8988T (cell line): ENCODE measurements around the gene SRGN.
"Not testable (repeated sequence)": the region's sequence is repeated elsewhere in the genome, so short reads cannot be mapped to it uniquely, and the experiment has no call there.

Source experiments
- DNase-seq: peaks from one replicate; pipeline ENCODE4 v3.0.0; 2011

SRGN gene

DNA sequence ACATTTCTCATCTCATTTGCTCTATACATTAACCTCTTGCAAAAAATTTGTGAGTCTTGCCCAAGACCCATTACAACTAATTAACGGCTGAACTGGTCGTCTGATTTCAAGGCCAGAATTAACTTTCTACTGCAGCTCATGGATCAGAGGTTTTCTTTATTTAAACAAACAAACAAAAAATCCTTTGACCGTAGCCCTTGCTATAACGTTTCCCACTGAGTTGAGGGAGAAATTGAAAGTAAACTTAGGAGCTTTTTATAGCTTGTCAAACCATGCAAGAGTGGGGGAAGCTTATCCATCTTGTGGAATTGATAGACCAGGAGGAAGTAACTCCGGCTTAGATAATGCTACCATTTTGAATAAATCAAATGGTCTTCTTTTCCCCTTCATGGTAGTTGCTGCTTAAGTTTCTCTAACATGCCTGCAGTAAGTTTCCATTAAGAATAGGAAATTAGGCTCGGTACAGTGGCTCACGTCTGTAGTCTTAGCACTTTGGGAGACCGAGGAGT lies 3.3 kb downstream of the SRGN start:
- no peak for DNase-seq

DNA sequence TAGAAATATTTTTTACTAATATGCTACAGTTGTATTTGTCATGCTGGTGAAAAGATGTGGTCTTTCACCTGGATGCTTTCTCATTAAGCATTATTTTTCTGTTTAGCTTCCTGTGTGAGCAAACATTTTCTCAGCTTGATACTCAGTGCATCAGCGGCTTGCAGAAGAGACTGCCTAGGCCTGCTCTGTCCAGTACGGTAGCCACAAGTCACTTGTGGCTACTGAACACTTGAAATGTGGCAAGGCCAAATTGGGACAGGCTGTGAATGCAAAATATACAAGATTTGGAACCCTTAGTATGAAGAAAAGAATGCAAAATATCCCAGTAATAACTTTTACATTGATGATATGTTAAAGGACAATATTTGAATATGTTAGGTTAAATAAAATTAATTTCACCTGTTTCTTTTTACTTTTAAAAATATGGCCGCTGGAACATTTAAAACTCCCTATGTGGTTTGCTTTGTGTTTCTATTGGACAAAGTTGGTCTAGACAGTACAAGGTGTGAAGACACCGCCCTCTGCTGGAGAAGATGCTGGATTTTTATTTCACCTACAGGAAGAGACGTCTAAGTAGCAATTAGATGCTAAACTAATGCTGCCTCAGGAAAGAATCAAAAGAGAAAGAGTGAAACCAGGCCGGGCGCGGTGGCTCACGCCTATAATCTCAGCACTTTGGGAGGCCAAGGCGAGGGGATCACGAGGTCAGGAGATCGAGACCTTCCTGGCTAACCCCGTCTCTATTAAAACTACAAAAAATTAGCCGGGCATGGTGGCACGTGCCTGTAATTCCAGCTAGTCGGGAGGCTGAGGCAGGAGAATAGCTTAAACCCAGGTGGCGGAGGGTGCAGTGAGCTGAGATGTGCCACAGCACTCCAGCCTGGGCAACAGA lies 5.3 kb downstream of the SRGN start:
- DNase-seq, result peak; percentile 39

DNA sequence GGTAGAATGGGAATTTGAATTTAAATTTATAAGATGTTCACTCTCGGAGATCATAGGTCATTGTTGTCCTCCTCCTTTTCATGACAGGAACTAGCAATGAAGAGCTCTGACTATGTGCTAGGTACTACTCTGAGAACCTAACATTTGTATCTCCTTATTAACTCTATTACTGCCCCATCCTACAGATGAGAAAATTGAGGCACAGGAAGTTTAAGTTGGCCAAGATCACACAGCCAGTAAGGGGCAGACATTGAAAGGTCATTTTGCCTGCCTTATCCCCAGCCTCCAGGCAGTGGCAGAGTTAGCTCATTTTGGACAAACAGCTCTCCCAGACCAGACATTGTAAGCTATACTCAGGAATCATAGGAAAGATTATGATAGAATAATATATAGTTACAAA lies 6.0 kb downstream of the SRGN start:
- DNase-seq, result no peak

DNA sequence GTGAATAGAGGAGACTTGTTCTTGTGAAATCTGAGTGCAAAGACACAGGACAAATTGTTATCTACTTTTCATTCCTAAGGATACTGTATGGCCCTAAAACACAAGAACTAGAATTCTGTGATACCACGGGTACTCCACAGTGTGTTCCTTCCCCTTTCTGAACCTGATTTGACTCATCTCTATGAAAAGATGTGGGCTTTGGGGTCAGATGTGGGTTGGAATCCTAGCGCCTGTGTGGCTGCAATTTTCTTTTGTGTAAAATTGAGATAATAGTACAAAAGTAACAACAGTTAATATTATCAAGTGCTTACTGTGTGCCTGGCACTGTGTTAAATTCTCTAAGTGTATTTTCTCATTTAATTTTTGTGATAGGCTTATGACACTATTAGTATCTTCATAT lies 8.1 kb downstream of the SRGN start:
- DNase-seq, result no peak

DNA sequence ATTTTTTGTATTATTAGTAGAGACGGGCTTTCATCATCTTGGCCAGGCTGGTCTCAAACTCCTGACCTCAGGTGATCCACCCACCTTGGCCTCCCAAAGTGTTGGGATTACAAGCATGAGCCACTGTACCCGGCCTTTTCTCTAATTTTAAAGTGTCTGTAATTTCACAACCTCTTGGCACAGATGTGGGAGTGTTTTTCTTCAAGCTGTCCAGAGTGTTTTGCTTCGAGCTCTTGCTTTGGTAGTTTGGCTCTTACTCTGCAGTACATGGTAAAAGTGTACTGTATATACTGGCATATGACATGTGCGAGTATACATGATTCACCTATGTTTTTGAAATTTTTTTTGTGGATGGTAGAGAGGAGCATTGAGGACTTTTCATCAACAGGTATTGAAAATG lies 9.8 kb downstream of the SRGN start:
- no peak for DNase-seq

DNA sequence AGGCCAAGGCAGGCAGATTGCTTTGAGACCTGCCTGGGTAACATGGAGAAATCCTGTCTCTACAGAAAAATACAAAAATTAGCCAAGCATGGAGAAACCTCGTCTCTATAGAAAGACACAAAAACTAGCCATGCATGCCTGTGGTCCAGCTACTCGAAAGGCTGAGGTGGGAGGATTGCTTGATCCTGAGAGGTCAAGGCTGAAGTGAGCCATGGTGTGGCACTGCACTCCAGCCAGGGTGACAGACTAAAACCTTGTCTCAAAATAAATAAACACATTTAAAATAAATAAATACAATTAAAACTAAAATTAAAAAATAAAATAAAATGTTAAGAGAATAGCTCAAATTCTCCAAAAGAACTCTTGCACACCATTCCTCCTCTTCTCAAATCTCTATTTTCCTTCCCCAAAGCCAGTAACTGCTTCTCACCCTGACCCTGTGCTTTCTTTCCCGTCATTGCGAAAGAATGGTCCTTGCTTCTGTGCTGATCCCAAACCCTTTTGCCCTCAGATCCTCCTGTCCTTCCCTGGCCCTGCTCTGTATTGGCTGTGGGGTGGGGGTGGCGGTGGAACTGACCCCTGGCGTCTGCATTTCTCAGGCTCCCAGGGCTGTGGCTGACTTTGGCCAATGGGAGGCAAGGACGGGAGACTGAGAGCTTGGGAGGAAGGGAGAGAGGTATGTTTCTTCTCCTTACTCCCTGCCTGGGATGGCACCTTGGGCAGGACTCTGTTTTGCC lies 12.4 kb downstream of the SRGN start:
- no peak for DNase-seq

DNA sequence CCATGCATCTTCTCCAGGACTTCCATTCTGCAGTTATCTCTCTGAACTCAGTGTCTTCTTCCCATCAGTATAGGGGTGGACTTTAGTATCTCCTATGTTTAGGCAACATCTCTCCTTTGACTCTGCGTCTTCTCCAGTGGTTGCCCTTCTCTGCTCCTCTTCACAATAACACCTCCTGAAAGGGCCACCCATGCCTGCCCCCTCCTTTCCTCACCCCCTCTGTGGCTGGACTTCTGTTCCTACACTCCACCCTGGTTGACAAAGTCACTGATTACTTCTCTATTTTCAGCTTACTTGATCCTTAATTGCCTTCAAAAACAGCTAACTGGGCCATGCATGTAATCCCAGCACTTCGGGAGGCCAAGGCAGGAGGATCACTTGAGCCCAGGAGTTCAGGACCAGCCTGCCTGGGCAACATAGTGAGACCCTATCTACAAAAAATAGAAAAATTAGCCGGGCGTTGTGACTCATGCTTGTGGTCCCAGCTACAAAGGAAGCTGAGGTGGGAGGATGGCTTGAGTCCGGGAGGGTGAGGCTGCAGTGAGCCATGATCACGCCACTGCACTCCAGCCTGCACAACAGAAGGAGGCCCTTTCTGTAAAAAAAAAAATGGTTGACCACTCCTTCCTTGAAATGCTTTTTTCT lies 13.7 kb downstream of the SRGN start:
- DNase-seq, result no peak

DNA sequence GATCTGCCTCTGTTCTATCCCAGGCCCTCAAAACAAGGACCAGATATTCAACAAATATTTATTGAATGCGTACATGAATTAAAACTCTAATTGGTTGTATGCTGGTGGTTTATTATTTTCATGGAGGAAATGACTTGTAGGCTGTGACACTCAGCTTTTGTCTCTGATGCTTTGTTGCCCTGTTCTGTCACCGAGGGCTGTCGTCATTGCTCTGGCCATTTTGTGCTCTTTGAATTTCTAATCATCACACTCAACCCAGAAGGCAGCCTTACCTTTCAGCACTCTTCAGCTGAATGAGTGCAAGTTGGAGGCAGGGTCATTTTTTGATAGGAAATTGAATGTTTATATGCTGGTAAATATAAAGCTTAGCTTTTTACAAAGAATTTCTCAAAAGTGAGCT lies 14.5 kb downstream of the SRGN start:
- DNase-seq, result no peak

DNA sequence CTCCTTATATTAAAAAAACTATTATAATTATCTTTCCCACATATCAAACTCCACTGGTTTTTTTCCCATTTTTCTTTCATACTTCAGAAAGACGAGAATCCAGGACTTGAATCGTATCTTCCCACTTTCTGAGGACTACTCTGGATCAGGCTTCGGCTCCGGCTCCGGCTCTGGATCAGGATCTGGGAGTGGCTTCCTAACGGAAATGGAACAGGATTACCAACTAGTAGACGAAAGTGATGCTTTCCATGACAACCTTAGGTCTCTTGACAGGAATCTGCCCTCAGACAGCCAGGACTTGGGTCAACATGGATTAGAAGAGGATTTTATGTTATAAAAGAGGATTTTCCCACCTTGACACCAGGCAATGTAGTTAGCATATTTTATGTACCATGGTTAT lies 15.9 kb downstream of the SRGN start:
- DNase-seq, result no peak

DNA sequence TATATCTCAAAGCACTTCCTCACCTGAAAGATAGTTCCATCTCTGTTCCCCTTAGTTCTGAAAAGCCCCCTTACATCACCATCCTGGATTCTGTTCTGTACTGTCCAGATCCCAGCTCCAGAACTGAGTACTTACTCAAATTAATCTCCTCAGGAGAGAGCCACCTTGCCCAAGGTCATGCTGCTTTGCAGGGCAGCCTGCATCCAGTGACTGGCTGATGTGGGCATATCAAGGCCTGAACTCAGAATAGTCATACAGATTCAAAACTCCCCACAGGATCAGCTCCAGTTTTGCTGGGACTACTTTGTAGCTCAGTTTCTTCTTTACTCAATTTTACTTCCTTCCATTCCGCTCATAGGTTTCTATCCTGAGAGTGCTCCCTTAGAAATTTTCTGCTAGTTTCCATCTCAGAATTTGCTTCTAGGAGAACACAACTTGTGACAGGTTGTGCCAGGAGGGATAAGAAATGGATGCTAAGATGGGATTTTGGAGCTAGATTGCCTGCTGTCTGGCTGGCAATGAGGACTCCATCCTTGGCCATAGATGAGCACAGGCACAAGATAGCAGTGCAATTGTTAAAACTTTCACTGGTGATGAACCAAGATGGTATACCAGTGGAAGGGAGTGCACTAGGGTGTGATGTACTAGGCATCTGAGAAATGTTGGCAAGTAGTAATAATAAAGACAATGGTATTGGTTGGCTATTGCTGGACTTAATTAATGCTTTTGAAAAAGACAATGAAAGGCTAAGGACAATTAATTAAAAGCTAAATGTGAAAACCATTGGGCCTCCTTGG lies 17.3 kb downstream of the SRGN start:
- no peak for DNase-seq

DNA sequence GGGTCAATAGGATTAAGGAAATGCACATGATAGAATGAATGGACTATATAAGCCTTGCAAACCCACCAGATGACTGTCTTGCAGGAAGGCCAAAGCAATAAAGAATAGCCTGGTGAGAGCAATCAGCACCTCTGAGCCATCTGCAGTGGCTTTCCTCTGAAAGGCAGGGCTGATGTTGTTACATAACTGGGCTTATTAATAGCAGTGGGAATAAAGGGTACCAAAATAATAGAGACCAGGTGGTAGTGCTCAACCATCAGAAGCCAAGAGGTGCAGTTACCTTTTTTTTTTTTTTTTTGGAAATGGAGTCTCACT lies 19.2 kb downstream of the SRGN start:
- DNase-seq, result no peak

DNA sequence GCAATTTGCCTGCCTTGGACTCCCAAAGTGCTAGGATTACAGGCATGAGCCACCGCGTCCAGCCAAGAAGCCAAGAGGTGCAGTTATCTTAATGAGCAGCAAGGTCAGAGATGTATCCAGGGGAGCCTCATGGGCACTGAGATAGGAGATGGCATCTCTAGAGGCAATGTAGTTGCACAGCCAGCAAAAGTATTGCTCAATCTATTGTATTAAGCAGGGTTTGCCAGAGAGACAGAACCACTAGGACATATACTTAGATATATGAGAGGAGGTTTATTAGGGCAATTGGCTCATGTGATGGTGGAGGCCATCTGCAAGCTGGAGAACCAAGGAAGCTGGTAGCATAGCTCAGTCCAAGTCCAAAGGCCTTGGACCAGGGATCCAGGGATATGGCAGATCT lies 19.8 kb downstream of the SRGN start:
- no peak for DNase-seq

DNA sequence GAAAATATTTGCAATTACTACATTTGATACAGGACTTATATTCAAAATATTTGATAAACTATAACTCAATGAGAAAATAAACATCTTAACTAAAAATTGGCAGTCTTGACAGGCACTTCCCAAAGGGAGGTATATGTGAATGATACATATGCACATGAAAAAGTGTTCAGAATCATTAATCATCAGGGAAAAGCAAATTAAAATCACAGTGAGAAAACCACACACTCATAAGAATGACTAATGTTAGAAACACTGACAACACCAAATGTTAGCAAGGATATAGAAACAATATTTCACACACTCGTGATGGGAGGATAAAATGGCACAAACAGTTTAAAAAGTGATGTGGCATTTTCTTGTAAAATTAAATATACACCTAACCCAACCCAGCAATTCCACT lies 32.0 kb downstream of the SRGN start:
- DNase-seq, result no peak

DNA sequence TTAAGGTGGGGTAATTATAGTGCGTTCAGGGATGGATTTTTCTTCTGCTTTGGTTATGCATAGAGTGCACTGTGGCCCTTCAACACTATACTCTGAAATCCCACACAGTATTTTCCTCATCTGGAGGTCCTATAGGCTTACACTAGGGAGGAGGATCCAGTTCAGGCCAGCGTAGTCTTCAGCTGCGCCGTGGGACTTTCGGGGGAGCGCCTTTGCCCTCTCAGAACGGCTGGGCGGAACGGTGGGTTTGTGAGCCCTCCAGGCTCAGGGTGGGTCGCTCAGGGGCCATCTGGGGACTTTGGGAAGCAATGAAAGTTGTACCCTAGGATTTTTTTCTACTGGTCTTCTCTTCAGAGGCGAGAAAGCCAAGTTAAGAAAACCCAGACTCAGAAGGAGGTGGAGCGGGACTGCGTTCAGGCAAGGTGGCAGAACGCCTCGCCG lies 35.4 kb downstream of the SRGN start:
- DNase-seq, result peak; percentile 52

DNA sequence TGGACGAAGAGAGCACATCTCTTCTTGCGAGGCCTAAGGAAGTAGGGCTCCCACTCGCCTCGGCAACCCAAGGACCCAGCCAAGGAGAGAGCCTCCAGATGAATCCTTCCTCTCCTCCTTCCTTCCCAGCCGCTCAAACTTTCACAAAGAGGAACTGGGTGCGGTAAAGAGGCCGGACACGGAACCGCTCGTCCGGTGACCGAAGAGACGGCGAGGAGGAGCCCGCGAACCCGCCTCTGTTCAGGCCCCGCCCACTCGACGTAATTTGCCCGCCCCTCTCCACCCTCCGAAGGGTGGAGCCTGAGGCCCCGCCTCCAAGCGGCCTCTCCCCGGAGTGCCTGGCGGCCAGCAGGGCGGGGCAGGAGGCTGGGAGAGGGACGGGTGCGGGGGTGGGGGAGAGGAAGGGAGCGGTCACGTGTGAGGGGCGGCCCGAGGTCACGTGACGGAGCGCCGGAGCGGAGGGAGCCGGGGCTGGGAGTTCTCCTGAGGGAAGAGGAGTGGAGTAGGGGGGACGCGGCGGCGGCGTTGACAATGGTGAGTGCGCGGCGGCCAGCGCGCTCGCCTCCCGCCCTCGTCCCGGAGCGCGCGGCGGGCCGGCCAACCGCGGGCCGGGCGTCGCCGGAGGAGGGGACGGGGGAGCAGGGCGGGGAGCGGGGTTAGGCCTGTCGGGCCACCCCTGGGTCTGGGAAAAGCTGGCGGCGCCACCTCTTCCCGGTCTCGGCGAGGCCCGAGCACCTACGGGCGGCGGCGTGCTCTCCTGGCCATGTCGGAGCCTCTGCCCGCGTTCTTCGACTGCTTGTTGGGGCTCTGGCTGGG lies 36.1 kb downstream of the SRGN start, which contains the start of gene VPS26A:
Gene VPS26A (plus strand): TSS at position 432 of the 816 bp plus-strand sequence. CDS start 100 bp downstream, at position 532.
- peak; percentile 93 for DNase-seq

DNA sequence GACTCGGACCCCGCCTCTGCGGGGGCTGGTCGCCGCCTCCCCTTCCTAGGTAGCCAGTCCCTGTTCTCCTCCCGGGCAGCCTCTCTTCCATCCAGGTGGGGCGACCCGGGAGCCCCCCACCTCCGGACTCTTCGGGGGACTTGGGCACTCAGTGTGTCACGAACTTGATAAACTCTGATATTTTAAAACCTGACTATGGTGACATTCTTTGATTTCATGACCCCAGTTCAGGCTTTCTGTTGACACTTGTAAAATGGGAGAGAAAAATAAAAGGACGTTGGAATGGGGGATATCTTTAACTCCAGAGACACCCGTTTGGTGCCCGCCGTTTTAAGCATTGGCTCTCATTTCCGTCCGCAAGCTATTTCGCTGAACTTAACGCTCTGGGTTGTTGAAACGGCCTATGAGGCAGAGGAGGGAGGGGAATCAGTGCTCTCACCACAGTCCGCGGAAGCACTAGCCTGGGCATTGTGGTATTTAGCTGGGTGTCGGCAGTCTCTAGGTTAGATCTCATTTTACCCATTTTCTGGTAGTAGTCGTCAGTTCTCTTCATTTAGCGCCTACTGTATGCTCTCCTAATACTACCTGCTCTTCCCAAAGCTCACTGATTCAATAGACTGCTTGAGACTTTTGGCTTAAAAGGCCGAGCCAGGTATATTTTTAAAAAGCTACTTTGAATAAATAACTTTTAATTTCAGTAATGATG lies 36.8 kb downstream of the SRGN start:
- DNase-seq, result peak; percentile 27

DNA sequence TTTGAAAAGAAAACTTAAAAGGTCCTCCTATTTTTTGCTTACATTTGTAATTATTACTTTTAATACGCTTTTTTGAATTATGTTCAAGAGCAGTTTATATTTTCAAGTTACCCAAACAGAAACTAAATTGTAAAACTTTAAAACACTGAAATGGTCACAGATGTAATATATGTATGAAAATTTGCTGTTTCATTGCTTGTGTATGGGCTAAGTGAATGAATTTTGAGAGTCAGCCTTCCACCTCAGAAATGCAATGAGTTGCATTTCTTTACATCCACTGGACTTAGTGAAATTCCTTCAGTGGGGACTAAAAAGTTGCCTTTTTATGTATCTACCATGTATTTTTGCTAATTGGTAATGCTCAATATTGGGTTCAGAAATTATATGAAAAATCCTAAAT lies 37.7 kb downstream of the SRGN start:
- DNase-seq, result no peak

DNA sequence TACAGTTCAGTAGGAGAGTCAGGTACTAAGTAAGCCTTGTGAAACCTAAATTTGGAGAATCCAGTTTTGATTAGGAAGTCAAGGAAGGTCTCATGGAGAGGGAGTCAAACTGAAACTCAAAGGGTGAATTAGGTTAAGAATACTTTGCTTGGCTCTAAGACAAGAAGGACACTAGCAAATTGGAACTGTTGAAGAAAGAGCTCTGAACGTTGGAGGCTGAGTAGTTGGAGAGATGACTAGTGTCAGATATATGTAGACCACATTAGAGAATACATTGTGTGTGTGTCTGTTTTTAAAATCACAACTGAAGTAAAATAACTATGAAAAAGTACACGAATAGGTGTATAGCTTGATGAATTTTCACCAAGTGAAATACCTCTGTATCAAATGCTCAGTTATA lies 42.3 kb downstream of the SRGN start:
- DNase-seq, result no peak

DNA sequence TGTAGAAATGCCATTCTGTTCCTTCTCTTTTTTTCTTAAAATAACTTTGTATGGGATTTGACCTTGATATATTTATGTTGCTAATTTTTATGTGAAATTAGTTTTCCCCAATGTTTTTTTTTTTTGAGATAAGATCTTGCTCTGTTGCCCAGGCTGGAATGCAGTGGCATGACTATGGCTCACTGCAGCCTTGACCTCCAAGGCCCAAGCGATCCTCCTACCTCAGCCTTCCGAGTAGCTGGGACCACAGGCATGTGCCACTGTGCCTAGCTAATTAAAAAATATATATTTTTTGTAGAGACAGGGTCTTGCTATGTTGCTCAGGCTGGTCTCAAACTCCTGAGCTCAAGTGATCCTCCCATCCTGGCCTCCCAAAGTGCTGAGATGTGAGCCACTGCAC lies 52.1 kb downstream of the SRGN start:
- no peak for DNase-seq

DNA sequence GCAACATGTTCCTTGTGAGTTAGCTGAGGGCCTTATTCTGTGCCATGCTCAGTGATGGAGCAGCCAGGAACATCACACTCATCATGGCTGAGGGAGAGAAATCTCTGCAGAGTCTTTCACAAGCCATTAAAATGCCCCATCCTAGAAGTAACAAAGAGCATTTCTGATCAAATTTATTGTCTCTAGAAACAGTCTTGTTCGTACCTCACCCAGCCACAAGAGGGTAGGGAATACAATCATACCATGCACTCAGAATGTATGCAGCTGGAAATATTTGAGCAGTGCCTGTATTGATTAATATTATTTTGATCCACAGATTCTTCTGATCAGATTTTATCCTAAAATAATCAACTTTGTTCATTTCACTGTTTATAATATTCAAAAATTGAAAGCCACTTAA lies 53.4 kb downstream of the SRGN start:
- no peak for DNase-seq

DNA sequence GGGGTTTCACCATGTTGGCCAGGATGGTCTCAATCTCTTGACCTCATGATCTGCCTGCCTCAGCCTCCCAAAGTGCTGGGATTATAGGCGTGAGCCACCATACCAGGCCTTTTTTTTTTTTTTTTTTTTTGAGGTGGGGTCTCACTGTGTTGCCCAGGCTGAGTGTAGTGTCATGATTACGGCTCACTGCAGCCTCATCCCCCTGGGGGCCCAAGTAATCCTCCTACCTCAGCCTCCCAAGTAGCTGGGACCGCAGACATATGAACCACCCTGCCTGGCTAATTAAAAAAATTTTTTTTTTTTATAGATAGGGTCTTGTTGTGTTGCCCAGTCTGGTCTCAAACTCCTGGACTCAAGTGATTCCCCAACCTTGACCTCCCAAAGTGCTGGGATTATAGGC lies 54.2 kb downstream of the SRGN start:
- DNase-seq, result not testable (repeated sequence)
